HepG2 (cell line): ENCODE data around the gene TRAPPC5. TPM values are rescaled to one million over a fixed set of nuclear protein-coding genes. Genes with fewer than 3 reads are reported as not detected.

Experiments used
- AHR ChIP-seq: IDR thresholded peaks from 2 replicates; pipeline ENCODE4 v1.6.1; 2018; ENCODE audit warnings: missing genetic modification reagents, missing compliant biosample characterization
- ARNTL ChIP-seq: sonication (generic); formaldehyde crosslinking; IDR thresholded peaks from 2 replicates; pipeline ENCODE4 v1.4.0; 2020; ENCODE audit warnings: mild to moderate bottlenecking, missing genetic modification reagents
- BCL6 ChIP-seq: IDR thresholded peaks from 2 replicates; pipeline ENCODE4 v1.6.1; 2016; ENCODE audit warnings: missing genetic modification reagents, missing compliant biosample characterization
- CEBPB ChIP-seq: IDR thresholded peaks from 2 replicates; pipeline ENCODE4 v1.6.1; 2011; ENCODE audit warnings: low read depth, low read length, improper control_type of control experiment, borderline replicate concordance
- ETV6 ChIP-seq: sonication (generic); formaldehyde crosslinking; conservative IDR thresholded peaks from 2 replicates; pipeline ENCODE4 v1.4.0; 2020; ENCODE audit warnings: missing genetic modification reagents
- FOXA1 ChIP-seq, 2 experiments: fragments of 450-650 bp in 1 of 2; sonication (generic) in 1 of 2; formaldehyde crosslinking in 1 of 2; IDR thresholded peaks; 2 replicates each; pipeline versions ENCODE4 v1.4.0 to v1.6.1; 2016 to 2020; ENCODE audit warnings: missing genetic modification reagents in 1 of 2
- FOXK1 ChIP-seq: sonication (generic); formaldehyde crosslinking; IDR thresholded peaks from 2 replicates; pipeline ENCODE4 v1.4.0; 2020; ENCODE audit warnings: low read depth, missing genetic modification reagents, borderline replicate concordance
- GZF1 ChIP-seq: sonication (generic); formaldehyde crosslinking; IDR thresholded peaks from 2 replicates; pipeline ENCODE4 v1.5.1; 2020; ENCODE audit warnings: mild to moderate bottlenecking, missing genetic modification reagents
- HMG20A ChIP-seq: IDR thresholded peaks from 2 replicates; pipeline ENCODE4 v1.6.1; 2016; ENCODE audit warnings: borderline replicate concordance
- HNRNPLL ChIP-seq: fragments of 200-400 bp; formaldehyde crosslinking; IDR thresholded peaks from 2 replicates; pipeline ENCODE4 v1.6.1; 2017; ENCODE audit warnings: mild to moderate bottlenecking, low read depth, low read length; ENCODE audit not compliant: poor library complexity, severe bottlenecking
- MAFG ChIP-seq: sonication (generic); formaldehyde crosslinking; IDR thresholded peaks from 2 replicates; pipeline ENCODE4 v1.5.1; 2020; ENCODE audit warnings: mild to moderate bottlenecking, missing genetic modification reagents
- PHF8 ChIP-seq: sonication (generic); formaldehyde crosslinking; IDR thresholded peaks from 2 replicates; pipeline ENCODE4 v1.5.0; 2020; ENCODE audit warnings: missing genetic modification reagents
- SOX6 ChIP-seq, 2 experiments: fragments of 450-650 bp in 1 of 2; sonication (generic) in 1 of 2; formaldehyde crosslinking in 1 of 2; IDR thresholded peaks; 2 replicates each; pipeline versions ENCODE4 v1.4.0 to v1.6.1; 2017 to 2020; ENCODE audit warnings: antibody characterized with exemption in 1 of 2, mild to moderate bottlenecking in 1 of 2, missing genetic modification reagents in 1 of 2
- TARDBP ChIP-seq: sonication (generic); formaldehyde crosslinking; IDR thresholded peaks from 2 replicates; pipeline ENCODE4 v1.8.0; 2022; ENCODE audit warnings: mild to moderate bottlenecking, missing genetic modification reagents
- U2AF1 ChIP-seq: fragments of 200-400 bp; formaldehyde crosslinking; optimal IDR thresholded peaks from 2 replicates; pipeline ENCODE3; 2017; ENCODE audit warnings: mild to moderate bottlenecking, low read depth, low read length
- U2AF2 ChIP-seq: fragments of 200-400 bp; formaldehyde crosslinking; IDR thresholded peaks from 2 replicates; pipeline ENCODE4 v1.6.1; 2017; ENCODE audit warnings: low read depth, mild to moderate bottlenecking, low read length
- ZNF30 ChIP-seq: sonication (generic); formaldehyde crosslinking; IDR thresholded peaks from 2 replicates; pipeline ENCODE4 v1.5.0; 2020; ENCODE audit warnings: mild to moderate bottlenecking, missing genetic modification reagents
- ZNF343 ChIP-seq: sonication (generic); formaldehyde crosslinking; IDR thresholded peaks from 2 replicates; pipeline ENCODE4 v1.4.0; 2020; ENCODE audit warnings: mild to moderate bottlenecking, missing genetic modification reagents
- ZNF616 ChIP-seq: sonication (generic); formaldehyde crosslinking; IDR thresholded peaks from 2 replicates; pipeline ENCODE4 v1.5.0; 2020; ENCODE audit warnings: low read depth, mild to moderate bottlenecking, missing genetic modification reagents
- ZNF790 ChIP-seq: sonication (generic); formaldehyde crosslinking; IDR thresholded peaks from 2 replicates; pipeline ENCODE4 v1.8.0; 2022; ENCODE audit warnings: missing genetic modification reagents, mild to moderate bottlenecking, borderline replicate concordance
- polyA plus RNA-seq, 8 experiments: library from polyadenylated mRNA; depleted of rRNA in 3 of 8; stranded (reverse) in 7 of 8; unstranded in 1 of 8; fragments of >200 nt; fragmentation: Illumina TruSeq in 4 of 8; extraction: Trizol in 4 of 8; gene quantifications; 2 replicates each; pipeline versions ENCODE4 v1.2.1 to v1.2.3, GENCODE V29; 2011 to 2016; ENCODE audit warnings: low read depth in 4 of 8, missing spikeins in 1 of 8, mixed read lengths in 1 of 8; ENCODE audit not compliant: insufficient read depth in 1 of 8
- total RNA-seq, 5 experiments: library from RNA; depleted of rRNA; stranded (reverse); fragments of >200 nt; fragmentation: Illumina TruSeq; extraction: Trizol; gene quantifications; 2 replicates each; pipeline ENCODE4 v1.2.3, GENCODE V29; 2016; ENCODE audit warnings: low read depth in 1 of 5
- TF ChIP-seq, protein P1 (sequence below): sonication (generic); formaldehyde crosslinking; IDR thresholded peaks from 2 replicates; pipeline ENCODE4 v1.4.0; 2020; ENCODE audit warnings: low read depth, missing genetic modification reagents
- TF ChIP-seq, protein P2 (sequence below): sonication (generic); formaldehyde crosslinking; IDR thresholded peaks from 2 replicates; pipeline ENCODE4 v1.5.1; 2020; ENCODE audit warnings: missing genetic modification reagents, mild to moderate bottlenecking, borderline replicate concordance
- TF ChIP-seq, protein P3 (sequence below): sonication (generic); formaldehyde crosslinking; IDR thresholded peaks from 2 replicates; pipeline ENCODE4 v1.9.0; 2021; ENCODE audit warnings: missing genetic modification reagents, borderline replicate concordance

Gene TRAPPC5
- total and polyA plus RNA-seq, 2 of the 13 experiments (the other 11 are each of a cell fraction or from before 2014, with no cell fraction given), result 38.5 to 78.7 TPM

DNA sequence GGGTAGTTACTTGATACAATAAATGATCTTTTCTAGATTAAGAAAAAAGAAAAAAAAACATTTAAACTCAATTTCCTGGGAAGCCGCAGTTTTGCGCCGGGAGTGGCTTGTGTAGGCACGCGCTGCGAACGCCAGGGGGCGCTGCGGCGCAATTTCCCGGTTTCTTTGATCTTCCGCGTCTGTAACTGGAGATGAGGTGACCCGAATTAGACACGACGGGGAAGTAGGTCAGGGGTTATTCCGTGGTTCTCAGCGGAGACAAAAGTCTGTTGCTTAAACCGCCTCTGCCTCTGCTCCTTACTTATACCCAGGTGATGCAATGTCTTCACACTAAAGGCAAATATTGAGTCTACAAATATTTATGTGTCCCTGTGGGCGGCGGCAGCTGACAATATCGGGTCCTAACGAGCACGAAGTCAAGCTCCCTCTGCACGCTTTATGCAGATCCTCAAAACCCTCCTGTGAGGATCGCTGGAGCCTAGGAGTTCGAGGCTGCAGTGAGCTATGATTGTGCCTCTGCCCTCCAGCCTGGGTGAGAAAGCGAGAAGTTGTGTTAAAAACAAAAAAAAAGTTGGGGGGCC is 28.5 kb upstream of the TRAPPC5 start (continued):
- TF ChIP-seq, protein P1, sequence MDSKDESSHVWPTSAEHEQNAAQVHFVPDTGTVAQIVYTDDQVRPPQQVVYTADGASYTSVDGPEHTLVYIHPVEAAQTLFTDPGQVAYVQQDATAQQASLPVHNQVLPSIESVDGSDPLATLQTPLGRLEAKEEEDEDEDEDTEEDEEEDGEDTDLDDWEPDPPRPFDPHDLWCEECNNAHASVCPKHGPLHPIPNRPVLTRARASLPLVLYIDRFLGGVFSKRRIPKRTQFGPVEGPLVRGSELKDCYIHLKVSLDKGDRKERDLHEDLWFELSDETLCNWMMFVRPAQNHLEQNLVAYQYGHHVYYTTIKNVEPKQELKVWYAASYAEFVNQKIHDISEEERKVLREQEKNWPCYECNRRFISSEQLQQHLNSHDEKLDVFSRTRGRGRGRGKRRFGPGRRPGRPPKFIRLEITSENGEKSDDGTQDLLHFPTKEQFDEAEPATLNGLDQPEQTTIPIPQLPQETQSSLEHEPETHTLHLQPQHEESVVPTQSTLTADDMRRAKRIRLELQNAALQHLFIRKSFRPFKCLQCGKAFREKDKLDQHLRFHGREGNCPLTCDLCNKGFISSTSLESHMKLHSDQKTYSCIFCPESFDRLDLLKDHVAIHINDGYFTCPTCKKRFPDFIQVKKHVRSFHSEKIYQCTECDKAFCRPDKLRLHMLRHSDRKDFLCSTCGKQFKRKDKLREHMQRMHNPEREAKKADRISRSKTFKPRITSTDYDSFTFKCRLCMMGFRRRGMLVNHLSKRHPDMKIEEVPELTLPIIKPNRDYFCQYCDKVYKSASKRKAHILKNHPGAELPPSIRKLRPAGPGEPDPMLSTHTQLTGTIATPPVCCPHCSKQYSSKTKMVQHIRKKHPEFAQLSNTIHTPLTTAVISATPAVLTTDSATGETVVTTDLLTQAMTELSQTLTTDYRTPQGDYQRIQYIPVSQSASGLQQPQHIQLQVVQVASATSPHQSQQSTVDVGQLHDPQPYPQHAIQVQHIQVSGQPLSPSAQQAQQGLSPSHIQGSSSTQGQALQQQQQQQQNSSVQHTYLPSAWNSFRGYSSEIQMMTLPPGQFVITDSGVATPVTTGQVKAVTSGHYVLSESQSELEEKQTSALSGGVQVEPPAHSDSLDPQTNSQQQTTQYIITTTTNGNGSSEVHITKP (CRISPR knock-in tag), result peak; percentile 46; the same call in 1 of the 2 replicates
- TF ChIP-seq ZNF30 (CRISPR knock-in tag), result no peak
- TF ChIP-seq TARDBP (CRISPR knock-in tag), result peak; percentile 75
- TF ChIP-seq BCL6, result peak; percentile 96; the same call in 1 of the 2 replicates
- TF ChIP-seq HMG20A (CRISPR knock-in tag), result peak; percentile 96
- TF ChIP-seq ARNTL (CRISPR knock-in tag), result 0 out of 2 replicates have a peak, but pooled peaks have one; percentile 44
- no peak for TF ChIP-seq ZNF616 (CRISPR knock-in tag)
- no peak for TF ChIP-seq U2AF1
- 0 out of 2 replicates have a peak, but pooled peaks have one; percentile 18 for TF ChIP-seq FOXA1 (IDR thresholded peaks at IDR 0.05)
- TF ChIP-seq FOXA1 (CRISPR knock-in tag; IDR thresholded peaks at IDR 0.05), result peak; percentile 93
- TF ChIP-seq PHF8, result 0 out of 2 replicates have a peak, but pooled peaks have one; percentile 10
- no peak for TF ChIP-seq MAFG (CRISPR knock-in tag)
- peak; percentile 96 for TF ChIP-seq FOXK1 (CRISPR knock-in tag)
- peak; percentile 99 for TF ChIP-seq CEBPB
- no peak for TF ChIP-seq U2AF2
- no peak for TF ChIP-seq ZNF790 (CRISPR knock-in tag)
- TF ChIP-seq, protein P2, sequence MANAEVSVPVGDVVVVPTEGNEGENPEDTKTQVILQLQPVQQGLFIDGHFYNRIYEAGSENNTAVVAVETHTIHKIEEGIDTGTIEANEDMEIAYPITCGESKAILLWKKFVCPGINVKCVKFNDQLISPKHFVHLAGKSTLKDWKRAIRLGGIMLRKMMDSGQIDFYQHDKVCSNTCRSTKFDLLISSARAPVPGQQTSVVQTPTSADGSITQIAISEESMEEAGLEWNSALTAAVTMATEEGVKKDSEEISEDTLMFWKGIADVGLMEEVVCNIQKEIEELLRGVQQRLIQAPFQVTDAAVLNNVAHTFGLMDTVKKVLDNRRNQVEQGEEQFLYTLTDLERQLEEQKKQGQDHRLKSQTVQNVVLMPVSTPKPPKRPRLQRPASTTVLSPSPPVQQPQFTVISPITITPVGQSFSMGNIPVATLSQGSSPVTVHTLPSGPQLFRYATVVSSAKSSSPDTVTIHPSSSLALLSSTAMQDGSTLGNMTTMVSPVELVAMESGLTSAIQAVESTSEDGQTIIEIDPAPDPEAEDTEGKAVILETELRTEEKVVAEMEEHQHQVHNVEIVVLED (CRISPR knock-in tag), result peak; percentile 54; the same call in 1 of the 2 replicates
- peak; percentile 64; the same call in 1 of the 2 replicates for TF ChIP-seq GZF1
- TF ChIP-seq HNRNPLL, result peak; percentile 37
- no peak for TF ChIP-seq ETV6 (CRISPR knock-in tag)
- TF ChIP-seq SOX6 (IDR thresholded peaks at IDR 0.05), result no peak
- peak; percentile 96 for TF ChIP-seq SOX6 (CRISPR knock-in tag; IDR thresholded peaks at IDR 0.05)
- TF ChIP-seq ZNF343 (CRISPR knock-in tag), result 0 out of 2 replicates have a peak, but pooled peaks have one; percentile 29
- TF ChIP-seq, protein P3, sequence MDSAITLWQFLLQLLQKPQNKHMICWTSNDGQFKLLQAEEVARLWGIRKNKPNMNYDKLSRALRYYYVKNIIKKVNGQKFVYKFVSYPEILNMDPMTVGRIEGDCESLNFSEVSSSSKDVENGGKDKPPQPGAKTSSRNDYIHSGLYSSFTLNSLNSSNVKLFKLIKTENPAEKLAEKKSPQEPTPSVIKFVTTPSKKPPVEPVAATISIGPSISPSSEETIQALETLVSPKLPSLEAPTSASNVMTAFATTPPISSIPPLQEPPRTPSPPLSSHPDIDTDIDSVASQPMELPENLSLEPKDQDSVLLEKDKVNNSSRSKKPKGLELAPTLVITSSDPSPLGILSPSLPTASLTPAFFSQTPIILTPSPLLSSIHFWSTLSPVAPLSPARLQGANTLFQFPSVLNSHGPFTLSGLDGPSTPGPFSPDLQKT, result no peak
- TF ChIP-seq AHR (CRISPR knock-in tag), result peak; percentile 85
